HG02973 (cell line): ENCODE results near the gene PRKAG2.
"Not testable (repeated sequence)": the region's sequence is repeated elsewhere in the genome, so short reads cannot be mapped to it uniquely, and the experiment has no call there.

Experiments used
- ATAC-seq: cut with Tn5 transposase; IDR thresholded peaks from one replicate; pipeline ENCODE4 v1.9.1; 2021; ENCODE audit warnings: moderate library complexity; ENCODE audit not compliant: unreplicated experiment

PRKAG2 gene

GRCh38 chr7:151806204-151806603, 70.7 kb downstream of the PRKAG2 start:
- ATAC-seq: no peak

GRCh38 chr7:151805191-151805590, 71.7 kb downstream of the PRKAG2 start:
- ATAC-seq: no peak

GRCh38 chr7:151804756-151805155, 72.2 kb downstream of the PRKAG2 start:
- ATAC-seq: no peak

GRCh38 chr7:151803841-151804240, 73.1 kb downstream of the PRKAG2 start:
- no peak for ATAC-seq

- no peak for ATAC-seq
Measured at GRCh38 chr7:151802469-151802846, 74.5 kb downstream of the PRKAG2 start.

- ATAC-seq: no peak
Measured at GRCh38 chr7:151801782-151802468, 75.0 kb downstream of the PRKAG2 start.

GRCh38 chr7:151801291-151801690, 75.6 kb downstream of the PRKAG2 start:
- ATAC-seq: no peak

GRCh38 chr7:151800861-151801260, 76.1 kb downstream of the PRKAG2 start:
- ATAC-seq: no peak

GRCh38 chr7:151800391-151800790, 76.5 kb downstream of the PRKAG2 start:
- no peak for ATAC-seq

- no peak for ATAC-seq
Measured at GRCh38 chr7:151799506-151799905, 77.4 kb downstream of the PRKAG2 start.

- ATAC-seq: no peak
Measured at GRCh38 chr7:151798851-151799448, 78.0 kb downstream of the PRKAG2 start.

GRCh38 chr7:151797667-151798307, 79.1 kb downstream of the PRKAG2 start:
- ATAC-seq: not testable (repeated sequence)

GRCh38 chr7:151796871-151797537, 79.9 kb downstream of the PRKAG2 start:
- ATAC-seq: no peak

GRCh38 chr7:151796091-151796870, 80.6 kb downstream of the PRKAG2 start:
- ATAC-seq: no peak

- peak; percentile 86 for ATAC-seq
Measured at GRCh38 chr7:151795168-151795811, 81.6 kb downstream of the PRKAG2 start.

- no peak for ATAC-seq
Measured at GRCh38 chr7:151794508-151795167, 82.3 kb downstream of the PRKAG2 start.

GRCh38 chr7:151793991-151794507, 82.9 kb downstream of the PRKAG2 start:
- no peak for ATAC-seq

GRCh38 chr7:151793531-151793951, 83.4 kb downstream of the PRKAG2 start:
- ATAC-seq: no peak

- no peak for ATAC-seq
Measured at GRCh38 chr7:151792636-151793035, 84.3 kb downstream of the PRKAG2 start.

GRCh38 chr7:151792086-151792485, 84.8 kb downstream of the PRKAG2 start:
- no peak for ATAC-seq
